CD14-positive monocyte (primary cell): Measurements from ENCODE around the gene MYL11. TPM values are rescaled to one million over a fixed set of nuclear protein-coding genes. Genes with fewer than 3 reads are reported as not detected.

ENCODE experiments used
- DNase-seq, 3 donors: peaks; one replicate each; pipeline ENCODE4 v3.0.0-alpha.2; 2011 to 2022
- H2AFZ ChIP-seq: 2 replicates; pipeline ENCODE4 v1.6.0; 2012; ENCODE audit warnings: mild to moderate bottlenecking, low read depth, low read length, inconsistent platforms; ENCODE audit not compliant: insufficient read depth, poor library complexity, severe bottlenecking
- H3K27ac ChIP-seq, 2 donors: 1 replicate in 1 of 2; 2 replicates in 1 of 2; pipeline ENCODE4 v1.5.1; 2012 to 2013; ENCODE audit warnings: low read length in 2 of 2, control low read depth in 1 of 2, inconsistent platforms in 1 of 2, low read depth in 1 of 2, mild to moderate bottlenecking in 1 of 2
- H3K27me3 ChIP-seq, 2 donors: one replicate each; pipeline versions ENCODE4 v1.6.0 to v1.6.1; 2011 to 2013; ENCODE audit warnings: low read length in 2 of 2; ENCODE audit not compliant: control insufficient read depth in 2 of 2, insufficient read depth in 2 of 2
- H3K36me3 ChIP-seq, 2 donors: replicated peaks in 1 of 2; 1 replicate in 1 of 2; 2 replicates in 1 of 2; pipeline versions ENCODE4 v1.5.1 to v1.6.1; 2012 to 2013; ENCODE audit warnings: low read length in 2 of 2, control low read depth in 1 of 2, inconsistent platforms in 1 of 2, mild to moderate bottlenecking in 1 of 2; ENCODE audit not compliant: insufficient read depth in 2 of 2, control insufficient read depth in 1 of 2
- H3K4me1 ChIP-seq, 2 donors: 1 replicate in 1 of 2; 2 replicates in 1 of 2; pipeline versions ENCODE4 v1.5.1 to v1.6.1; 2012 to 2013; ENCODE audit warnings: low read length in 2 of 2, control low read depth in 1 of 2, inconsistent platforms in 1 of 2, mild to moderate bottlenecking in 1 of 2, moderate library complexity in 1 of 2; ENCODE audit not compliant: insufficient read depth in 2 of 2, control insufficient read depth in 1 of 2
- H3K4me2 ChIP-seq: replicated peaks from 2 replicates; pipeline ENCODE3; 2012; ENCODE audit warnings: low read length, moderate library complexity, mild to moderate bottlenecking; ENCODE audit not compliant: poor library complexity, severe bottlenecking; ENCODE audit errors: extremely low read depth
- H3K4me3 ChIP-seq, 3 experiments: fragments of 200-600 bp in 1 of 3; sonication (generic) in 1 of 3; replicated peaks in 1 of 3; 1 replicate in 2 of 3; 2 replicates in 1 of 3; pipeline ENCODE4 v1.5.1; 2011 to 2013; ENCODE audit warnings: low read length in 3 of 3, mild to moderate bottlenecking in 3 of 3, control low read depth in 2 of 3, low read depth in 2 of 3, inconsistent platforms in 1 of 3, moderate library complexity in 1 of 3
- H3K79me2 ChIP-seq: 2 replicates; pipeline ENCODE4 v1.6.0; 2012; ENCODE audit warnings: mild to moderate bottlenecking, control low read depth, inconsistent platforms, low read length, moderate library complexity; ENCODE audit not compliant: insufficient read depth
- H3K9ac ChIP-seq: 2 replicates; pipeline ENCODE4 v1.6.0; 2017; ENCODE audit warnings: low read length, mild to moderate bottlenecking; ENCODE audit not compliant: insufficient read depth, poor library complexity, severe bottlenecking
- H3K9me3 ChIP-seq, 2 donors: replicated peaks in 1 of 2; 1 replicate in 1 of 2; 2 replicates in 1 of 2; pipeline versions ENCODE4 v1.5.1 to v1.6.1; 2012 to 2013; ENCODE audit warnings: low read length in 2 of 2, control low read depth in 1 of 2; ENCODE audit not compliant: control insufficient read depth in 1 of 2, insufficient read depth in 1 of 2
- H4K20me1 ChIP-seq: 2 replicates; pipeline ENCODE4 v1.6.0; 2012; ENCODE audit warnings: mild to moderate bottlenecking, low read length, control low read depth, moderate library complexity; ENCODE audit not compliant: insufficient read depth
- H3K27ac Mint-ChIP-seq, 7 donors: one replicate each; pipeline ENCODE4 v1.8.0; 2020; ENCODE audit warnings: mild to moderate bottlenecking in 7 of 7, mixed read lengths in 7 of 7, moderate library complexity in 6 of 7, inconsistent platforms in 2 of 7
- H3K27me3 Mint-ChIP-seq, 3 donors: one replicate each; pipeline ENCODE4 v1.8.0; 2021 to 2022; ENCODE audit warnings: low read depth in 3 of 3, mild to moderate bottlenecking in 3 of 3, mixed read lengths in 3 of 3, moderate library complexity in 3 of 3, inconsistent platforms in 1 of 3
- H3K36me3 Mint-ChIP-seq, 2 donors: one replicate each; pipeline ENCODE4 v1.8.0; 2020; ENCODE audit warnings: mixed read lengths in 2 of 2, inconsistent platforms in 1 of 2, mild to moderate bottlenecking in 1 of 2
- H3K4me1 Mint-ChIP-seq: one replicate; pipeline ENCODE4 v1.8.0; 2020; ENCODE audit warnings: mild to moderate bottlenecking, mixed read lengths
- H3K4me3 Mint-ChIP-seq, 2 donors: one replicate each; pipeline ENCODE4 v1.8.0; 2020; ENCODE audit warnings: mild to moderate bottlenecking in 2 of 2, mixed read lengths in 2 of 2, moderate library complexity in 1 of 2
- H3K9me3 Mint-ChIP-seq, 7 donors: one replicate each; pipeline ENCODE4 v1.8.0; 2020 to 2022; ENCODE audit warnings: mixed read lengths in 7 of 7, mild to moderate bottlenecking in 6 of 7, moderate library complexity in 6 of 7, inconsistent platforms in 2 of 7
- CTCF ChIP-seq: fragments of 200-600 bp; IDR thresholded peaks from one replicate; pipeline ENCODE4 v1.8.0; 2022; ENCODE audit warnings: antibody characterized with exemption, mild to moderate bottlenecking
- WGBS: methylation state at CpG from one replicate; pipeline ENCODE4 v1.1.5; 2013; ENCODE audit warnings: missing lambda C conversion rate; ENCODE audit not compliant: insufficient coverage; 5-methylcytosine and 5-hydroxymethylcytosine counted together
- intact Hi-C, 2 donors: fragments of 100-400 bp; cut with micrococcal nuclease; formaldehyde crosslinking; loops; one replicate each; pipeline versions ENCODE4 v1.15.0 to v1.15.1; 2023
- polyA plus RNA-seq, 3 donors: library from polyadenylated mRNA; depleted of rRNA in 1 of 3; unstranded in 2 of 3; stranded (reverse) in 1 of 3; fragments of 300-500 nt in 2 of 3; fragments of >200 nt in 1 of 3; fragmentation: Illumina TruSeq in 2 of 3; gene quantifications; 1 replicate in 2 of 3; 2 replicates in 1 of 3; pipeline ENCODE4 v1.2.3, GENCODE V29; 2012 to 2021

The MYL11 gene
- polyA plus RNA-seq, 3 donors, result 1.6 to 1.9 TPM; not detected in 1

GRCh38 chr16:30346286-30346685 lies 28.3 kb upstream of the MYL11 start:
- TF ChIP-seq CTCF, result no peak
- no peak for DNase-seq
- H3K9me3 Mint-ChIP-seq, result no peaks in the 10 kb centered on the region

GRCh38 chr16:30348113-30348512 lies 26.5 kb upstream of the MYL11 start:
- Histone ChIP-seq H4K20me1 (peaks cover 21% of the 10 kb centered on the region), H3K27ac (no peak overlapping the region), H2AFZ (no peak overlapping the region), H3K4me3 (no peak overlapping the region), H3K4me2 (no peak overlapping the region), H3K4me1 (no peaks in the 10 kb centered on the region), H3K9ac (no peak overlapping the region), H3K9me3 (no peaks in the 10 kb centered on the region), H3K36me3 (peaks cover 28 to 34% of the 10 kb centered on the region in 2 donors), H3K79me2 (peaks cover 15% of the 10 kb centered on the region), H3K27me3 (no peaks in the 10 kb centered on the region)
- H3K36me3 Mint-ChIP-seq, result peaks cover 38% of the 10 kb centered on the region in 2 donors
- intact Hi-C loops, result no loop called here
- no peak for TF ChIP-seq CTCF
- H3K4me3 Mint-ChIP-seq, result no peak overlapping the region
- DNase-seq, result no peak
- H3K4me1 Mint-ChIP-seq, result peaks cover 8% of the 10 kb centered on the region
- 94% methylated on average over 8 of the region's 8 CpGs for WGBS
- H3K9me3 Mint-ChIP-seq, result no peaks in the 10 kb centered on the region
- no peaks in the 10 kb centered on the region for H3K27me3 Mint-ChIP-seq
- no peak overlapping the region for H3K27ac Mint-ChIP-seq

More at GRCh38 chr16:30346286-30346685, 28.3 kb upstream of the MYL11 start:
- Histone ChIP-seq H3K36me3 (peaks cover 9 to 16% of the 10 kb centered on the region in 2 donors), H2AFZ (no peak overlapping the region), H3K27me3 (no peaks in the 10 kb centered on the region), H3K4me3 (no peak overlapping the region), H3K9ac (no peak overlapping the region), H3K27ac (no peak overlapping the region), H3K4me2 (no peak overlapping the region), H3K4me1 (no peaks in the 10 kb centered on the region), H3K79me2 (no peaks in the 10 kb centered on the region), H3K9me3 (no peaks in the 10 kb centered on the region), H4K20me1 (peaks cover 3% of the 10 kb centered on the region)
- H3K4me1 Mint-ChIP-seq, result peaks cover 8% of the 10 kb centered on the region
- intact Hi-C loops, result no loop called here
- H3K36me3 Mint-ChIP-seq, result peaks cover 20 to 22% of the 10 kb centered on the region in 2 donors
- no peak overlapping the region for H3K4me3 Mint-ChIP-seq
- no peaks in the 10 kb centered on the region for H3K27me3 Mint-ChIP-seq
- 100% methylated on average over 2 of the region's 3 CpGs for WGBS
- no peak overlapping the region for H3K27ac Mint-ChIP-seq
